ENCODE measurements around the gene RCAN2. TPM values are rescaled to one million over a fixed set of nuclear protein-coding genes. Genes with fewer than 3 reads are reported as not detected.
"Not testable (repeated sequence)": the region's sequence is repeated elsewhere in the genome, so short reads cannot be mapped to it uniquely, and the experiment has no call there.

RCAN2 gene
- total RNA-seq, 1 experiment from 2014 or later, result not detected

DNA sequence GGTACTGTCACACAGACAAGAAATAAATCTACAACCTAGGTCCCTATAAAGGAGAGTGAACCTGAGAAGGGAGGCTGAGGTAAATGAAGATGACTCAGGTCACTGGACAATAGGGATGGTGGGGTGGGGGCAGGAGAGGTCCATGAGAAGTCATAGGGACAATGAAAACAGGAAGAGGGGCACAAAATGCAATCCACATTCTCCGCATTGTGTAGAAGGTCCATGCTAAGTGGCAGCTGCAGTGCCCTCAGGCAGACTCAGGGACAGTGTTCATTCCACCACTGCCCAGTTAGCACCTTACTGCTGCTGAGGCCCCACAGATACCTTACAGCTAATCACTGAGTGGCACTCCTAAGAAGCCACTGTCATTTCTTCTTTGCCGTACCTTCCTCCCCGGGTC lies 156.8 kb downstream of the RCAN2 start:
- CTCF ChIA-PET, result no interaction called here
- Histone ChIP-seq H3K4me1 (ENCODE audit: insufficient read depth, low read length, poor library complexity, severe bottlenecking) (no peaks in the 10 kb centered on the region), H3K36me3 (ENCODE audit: insufficient read depth, low read length, poor library complexity, severe bottlenecking) (no peaks in the 10 kb centered on the region), H3K9me3 (ENCODE audit: low read depth, low read length, poor library complexity, severe bottlenecking) (no peaks in the 10 kb centered on the region), H3K27ac (ENCODE audit: low read depth, low read length, poor library complexity, severe bottlenecking) (no peak overlapping the region), H3K27me3 (replicated peaks; ENCODE audit: insufficient read depth, low read depth, low read length, poor library complexity) (no peaks in the 10 kb centered on the region), H3K4me3 (ENCODE audit: low read depth, low read length, poor library complexity, severe bottlenecking) (no peak overlapping the region)
- DNase-seq (ENCODE audit: low spot score), result no peak
- POLR2A ChIA-PET (ENCODE audit: low non-redundant PET), result no interaction called here
- BruUV-seq (replicated peaks), result no TSS peak
- TF ChIP-seq, protein P1, sequence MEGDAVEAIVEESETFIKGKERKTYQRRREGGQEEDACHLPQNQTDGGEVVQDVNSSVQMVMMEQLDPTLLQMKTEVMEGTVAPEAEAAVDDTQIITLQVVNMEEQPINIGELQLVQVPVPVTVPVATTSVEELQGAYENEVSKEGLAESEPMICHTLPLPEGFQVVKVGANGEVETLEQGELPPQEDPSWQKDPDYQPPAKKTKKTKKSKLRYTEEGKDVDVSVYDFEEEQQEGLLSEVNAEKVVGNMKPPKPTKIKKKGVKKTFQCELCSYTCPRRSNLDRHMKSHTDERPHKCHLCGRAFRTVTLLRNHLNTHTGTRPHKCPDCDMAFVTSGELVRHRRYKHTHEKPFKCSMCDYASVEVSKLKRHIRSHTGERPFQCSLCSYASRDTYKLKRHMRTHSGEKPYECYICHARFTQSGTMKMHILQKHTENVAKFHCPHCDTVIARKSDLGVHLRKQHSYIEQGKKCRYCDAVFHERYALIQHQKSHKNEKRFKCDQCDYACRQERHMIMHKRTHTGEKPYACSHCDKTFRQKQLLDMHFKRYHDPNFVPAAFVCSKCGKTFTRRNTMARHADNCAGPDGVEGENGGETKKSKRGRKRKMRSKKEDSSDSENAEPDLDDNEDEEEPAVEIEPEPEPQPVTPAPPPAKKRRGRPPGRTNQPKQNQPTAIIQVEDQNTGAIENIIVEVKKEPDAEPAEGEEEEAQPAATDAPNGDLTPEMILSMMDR (conservative IDR thresholded peaks at IDR 0.05; ENCODE audit: low read depth, low read length), result no peak
- TF ChIP-seq EZH2 (IDR thresholded peaks at IDR 0.05; ENCODE audit: borderline replicate concordance, low read depth, low read length, poor library complexity, severe bottlenecking), result no peak
- intact Hi-C loops (cut with micrococcal nuclease; ENCODE audit: unreplicated experiment), result no loop called here

DNA sequence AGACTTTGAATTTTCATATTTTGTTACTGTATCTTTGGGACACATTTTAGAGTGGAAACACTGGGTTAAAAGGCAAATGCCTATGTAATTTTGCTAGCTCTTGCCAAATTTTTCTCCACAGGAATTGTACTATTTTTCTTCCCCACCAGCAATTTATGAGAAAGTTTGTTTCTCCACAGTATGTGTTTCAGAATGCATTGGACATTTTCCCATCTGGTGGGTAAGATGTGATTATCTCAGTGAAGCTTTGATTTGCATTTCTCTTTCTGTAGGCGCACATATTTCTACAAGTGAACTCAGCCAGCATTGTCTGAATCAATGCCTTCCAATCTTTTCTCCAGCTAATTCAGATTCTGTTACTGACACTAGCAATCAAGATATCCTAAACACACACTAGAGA lies 157.8 kb downstream of the RCAN2 start:
- POLR2A ChIA-PET (ENCODE audit: low non-redundant PET), result no interaction called here
- no TSS peak for BruUV-seq (replicated peaks)
- H3K9me3 ChIP-seq (ENCODE audit: low read depth, low read length, poor library complexity, severe bottlenecking), result no peaks in the 10 kb centered on the region
- no peaks in the 10 kb centered on the region for H3K36me3 ChIP-seq (ENCODE audit: insufficient read depth, low read length, poor library complexity, severe bottlenecking)
- H3K4me1 ChIP-seq (ENCODE audit: insufficient read depth, low read length, poor library complexity, severe bottlenecking), result no peaks in the 10 kb centered on the region
- intact Hi-C loops (cut with micrococcal nuclease; ENCODE audit: unreplicated experiment), result no loop called here
- H3K27ac ChIP-seq (ENCODE audit: low read depth, low read length, poor library complexity, severe bottlenecking), result no peak overlapping the region
- H3K4me3 ChIP-seq (ENCODE audit: low read depth, low read length, poor library complexity, severe bottlenecking), result no peak overlapping the region
- no peak for DNase-seq (ENCODE audit: low spot score)
- CTCF ChIA-PET, result no interaction called here
- H3K27me3 ChIP-seq (replicated peaks; ENCODE audit: insufficient read depth, low read depth, low read length, poor library complexity), result peaks cover 4% of the 10 kb centered on the region
- TF ChIP-seq, protein P1 (conservative IDR thresholded peaks at IDR 0.05; ENCODE audit: low read depth, low read length), result no peak
- TF ChIP-seq EZH2 (IDR thresholded peaks at IDR 0.05; ENCODE audit: borderline replicate concordance, low read depth, low read length, poor library complexity, severe bottlenecking), result no peak

DNA sequence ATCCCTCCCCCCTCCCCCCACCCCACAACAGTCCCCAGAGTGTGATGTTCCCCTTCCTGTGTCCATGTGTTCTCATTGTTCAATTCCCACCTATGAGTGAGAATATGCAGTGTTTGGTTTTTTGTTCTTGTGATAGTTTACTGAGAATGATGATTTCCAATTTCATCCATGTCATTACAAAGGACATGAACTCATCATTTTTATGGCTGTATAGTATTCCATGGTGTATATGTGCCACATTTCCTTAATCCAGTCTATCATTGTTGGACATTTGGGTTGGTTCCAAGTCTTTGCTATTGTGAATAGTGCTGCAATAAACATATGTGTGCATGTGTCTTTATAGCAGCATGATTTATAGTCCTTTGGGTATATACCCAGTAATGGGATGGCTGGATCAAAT lies 158.8 kb downstream of the RCAN2 start:
- CTCF ChIA-PET, result not testable (repeated sequence)

DNA sequence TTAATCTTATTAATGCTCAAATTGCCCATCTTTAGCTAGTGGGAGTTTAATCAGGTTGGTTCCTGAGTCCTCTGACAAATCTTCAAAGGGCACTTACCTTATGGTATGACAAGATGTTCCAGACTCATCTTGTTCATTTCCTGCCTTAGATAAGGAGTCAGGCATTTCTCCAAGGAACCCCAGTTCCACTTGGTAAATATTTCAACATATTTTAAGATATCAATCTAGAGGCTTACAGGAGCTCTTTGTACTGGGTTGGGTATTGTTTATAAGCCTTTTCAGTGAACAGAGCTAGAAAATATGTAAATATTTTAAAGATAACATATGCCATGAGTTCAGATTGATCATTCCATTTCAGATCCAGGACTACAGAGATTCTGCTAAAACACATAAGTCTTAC lies 159.8 kb downstream of the RCAN2 start:
- CTCF ChIA-PET, result no interaction called here
- TF ChIP-seq EZH2 (IDR thresholded peaks at IDR 0.05; ENCODE audit: borderline replicate concordance, low read depth, low read length, poor library complexity, severe bottlenecking), result no peak
- TF ChIP-seq, protein P1 (conservative IDR thresholded peaks at IDR 0.05; ENCODE audit: low read depth, low read length), result no peak
- Histone ChIP-seq H3K4me1 (ENCODE audit: insufficient read depth, low read length, poor library complexity, severe bottlenecking) (no peaks in the 10 kb centered on the region), H3K36me3 (ENCODE audit: insufficient read depth, low read length, poor library complexity, severe bottlenecking) (no peaks in the 10 kb centered on the region), H3K27ac (ENCODE audit: low read depth, low read length, poor library complexity, severe bottlenecking) (no peak overlapping the region), H3K4me3 (ENCODE audit: low read depth, low read length, poor library complexity, severe bottlenecking) (no peak overlapping the region), H3K9me3 (ENCODE audit: low read depth, low read length, poor library complexity, severe bottlenecking) (no peaks in the 10 kb centered on the region), H3K27me3 (replicated peaks; ENCODE audit: insufficient read depth, low read depth, low read length, poor library complexity) (peaks cover 13% of the 10 kb centered on the region)
- DNase-seq (ENCODE audit: low spot score), result no peak
- intact Hi-C loops (cut with micrococcal nuclease; ENCODE audit: unreplicated experiment), result no loop called here
- BruUV-seq (replicated peaks), result no TSS peak
- POLR2A ChIA-PET (ENCODE audit: low non-redundant PET), result interaction anchor here (0.5 kb wide), 1 partner anchor 299 kb away, joined by 5 read pairs; no protein-coding TSS in a partner anchor

More for the DNA sequence above, 158.8 kb downstream of the RCAN2 start:
- H3K4me3 ChIP-seq (ENCODE audit: low read depth, low read length, poor library complexity, severe bottlenecking); intact Hi-C loops (cut with micrococcal nuclease; ENCODE audit: unreplicated experiment); DNase-seq (ENCODE audit: low spot score); BruUV-seq (replicated peaks); H3K27ac ChIP-seq (ENCODE audit: low read depth, low read length, poor library complexity, severe bottlenecking); POLR2A ChIA-PET (ENCODE audit: low non-redundant PET); H3K4me1 ChIP-seq (ENCODE audit: insufficient read depth, low read length, poor library complexity, severe bottlenecking); H3K36me3 ChIP-seq (ENCODE audit: insufficient read depth, low read length, poor library complexity, severe bottlenecking); H3K9me3 ChIP-seq (ENCODE audit: low read depth, low read length, poor library complexity, severe bottlenecking): not testable (repeated sequence)
- H3K27me3 ChIP-seq (replicated peaks; ENCODE audit: insufficient read depth, low read depth, low read length, poor library complexity), result peaks cover 13% of the 10 kb centered on the region

Measured in A673 (cell line).